Cerebellar cortex (tissue), 1 donor: Measurements from ENCODE around the gene TMEM39A.

Source experiments
- DNase-seq: peaks from one replicate; pipeline ENCODE4 v3.0.0-alpha.2; 2015; ENCODE audit warnings: low spot score

Gene TMEM39A, protein sequence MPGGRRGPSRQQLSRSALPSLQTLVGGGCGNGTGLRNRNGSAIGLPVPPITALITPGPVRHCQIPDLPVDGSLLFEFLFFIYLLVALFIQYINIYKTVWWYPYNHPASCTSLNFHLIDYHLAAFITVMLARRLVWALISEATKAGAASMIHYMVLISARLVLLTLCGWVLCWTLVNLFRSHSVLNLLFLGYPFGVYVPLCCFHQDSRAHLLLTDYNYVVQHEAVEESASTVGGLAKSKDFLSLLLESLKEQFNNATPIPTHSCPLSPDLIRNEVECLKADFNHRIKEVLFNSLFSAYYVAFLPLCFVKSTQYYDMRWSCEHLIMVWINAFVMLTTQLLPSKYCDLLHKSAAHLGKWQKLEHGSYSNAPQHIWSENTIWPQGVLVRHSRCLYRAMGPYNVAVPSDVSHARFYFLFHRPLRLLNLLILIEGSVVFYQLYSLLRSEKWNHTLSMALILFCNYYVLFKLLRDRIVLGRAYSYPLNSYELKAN

DNA sequence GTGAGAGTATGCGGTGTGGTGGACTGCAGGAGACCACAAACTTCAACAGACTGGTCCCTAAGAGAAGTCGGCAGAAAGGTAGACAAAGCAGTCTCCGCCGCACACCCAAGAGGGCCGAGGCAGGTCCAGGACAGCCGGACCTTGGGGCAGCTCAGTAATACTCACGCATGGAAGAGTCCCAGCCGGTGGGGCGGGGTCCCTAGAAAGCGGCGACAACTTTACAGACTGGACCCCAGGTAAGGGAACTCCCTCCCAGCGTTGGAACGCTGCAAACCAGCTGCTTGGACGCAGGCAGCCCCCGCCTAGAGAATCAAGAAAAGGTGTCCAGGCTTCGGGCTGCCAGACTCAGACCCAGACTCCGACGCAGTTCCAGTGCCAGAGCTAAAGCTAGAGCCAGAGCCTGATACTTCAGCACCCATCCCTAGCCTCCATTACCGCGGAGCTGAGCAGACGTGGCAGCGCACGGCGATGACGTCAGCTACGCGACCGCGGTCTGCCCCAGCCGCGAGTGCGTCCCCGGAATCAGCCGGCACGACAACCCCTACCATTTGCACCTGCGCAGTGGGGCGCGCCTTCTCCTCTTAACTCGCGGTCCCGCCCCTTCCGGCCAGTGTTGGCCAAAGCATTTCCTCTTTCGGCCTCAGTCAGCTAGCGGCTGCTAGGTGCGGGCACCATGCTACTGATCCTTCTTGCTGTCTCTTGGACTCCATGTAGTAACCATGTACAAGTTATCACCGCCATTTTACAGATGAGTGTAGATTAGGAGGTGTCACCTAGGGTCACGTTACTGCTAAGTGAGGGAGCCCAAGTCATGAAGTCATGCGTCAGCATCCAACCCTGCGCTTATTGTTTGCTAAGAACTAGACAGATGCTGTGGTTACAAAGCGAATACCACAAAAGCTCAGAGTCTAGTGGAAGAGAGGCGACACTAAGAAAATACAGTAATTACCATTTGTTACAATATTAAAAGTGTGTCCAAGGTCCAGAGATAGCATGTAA lies at the start of gene TMEM39A:
TSS of gene TMEM39A (minus strand) at position 445 of the 999 bp plus-strand sequence. CDS start 1,541 bp downstream, outside the sequence.
- DNase-seq: peak; percentile 99

DNA sequence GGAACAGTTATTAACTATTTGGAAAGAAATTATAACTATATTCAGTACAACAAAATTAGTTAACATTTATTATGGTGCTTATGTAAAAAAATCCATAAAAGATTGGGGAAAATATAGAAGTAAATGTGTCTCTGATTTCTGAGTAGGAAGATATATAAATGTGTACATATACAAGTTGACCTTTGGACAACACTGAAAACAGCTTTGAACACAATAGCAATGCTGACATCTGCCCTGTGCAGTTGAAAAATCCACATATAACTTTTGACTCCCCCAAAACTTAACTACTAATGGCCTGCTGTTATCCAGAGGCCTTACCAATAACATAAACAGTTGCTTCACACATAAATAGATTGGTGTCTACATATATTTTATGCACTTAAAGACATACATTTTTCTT lies 47.3 kb upstream of the TMEM39A start:
- no peak for DNase-seq

DNA sequence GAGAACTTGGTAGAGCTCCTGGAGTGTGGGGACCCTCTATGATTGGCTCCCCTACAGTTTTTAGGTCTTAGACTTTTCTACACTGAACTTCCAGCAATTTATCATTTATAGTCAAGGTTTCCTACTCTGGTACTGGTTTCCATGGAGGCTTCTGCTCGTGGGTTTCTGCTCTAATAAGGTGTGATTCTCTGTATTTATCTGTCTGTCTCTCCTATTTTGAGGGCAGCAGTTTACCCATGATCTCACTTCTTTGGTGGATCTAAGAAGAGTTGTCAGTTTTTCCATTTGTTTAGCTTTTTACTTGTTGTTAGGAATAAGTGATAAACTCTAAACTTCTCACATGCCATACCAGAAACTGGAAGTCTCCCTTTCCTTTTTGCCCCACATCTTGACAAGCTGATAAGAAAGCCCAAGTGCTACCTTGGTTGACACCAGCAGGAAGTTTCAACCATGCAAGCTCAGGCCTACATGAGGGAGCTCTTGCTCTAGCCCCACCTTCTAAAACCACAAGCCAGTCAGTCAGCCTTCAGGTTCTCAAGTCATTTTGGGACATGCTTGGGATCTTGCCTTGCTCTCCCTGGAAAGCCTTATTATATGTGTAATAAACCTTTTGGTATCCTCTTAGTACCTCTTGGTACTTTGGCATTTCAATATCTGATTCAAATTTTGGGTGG lies 44.9 kb upstream of the TMEM39A start:
- no peak for DNase-seq

DNA sequence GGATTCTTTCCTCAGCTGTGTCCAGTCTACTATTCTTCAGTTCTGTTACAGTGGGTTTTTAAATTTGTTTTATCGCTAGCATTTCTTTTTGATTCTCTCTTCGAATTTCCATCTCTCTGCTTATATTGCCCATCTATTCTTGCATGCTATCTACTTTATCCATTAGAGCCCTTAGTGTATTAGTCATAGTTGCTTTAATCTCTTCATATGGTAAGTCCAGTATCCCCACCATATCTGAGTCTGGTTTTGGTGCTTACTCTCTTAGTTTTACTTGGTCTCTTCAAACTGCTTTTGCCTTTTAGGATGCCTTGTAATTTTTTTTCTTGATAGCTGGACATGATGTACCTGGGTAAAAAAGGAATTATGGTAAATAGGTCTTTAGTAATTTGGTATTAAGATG lies 44.0 kb upstream of the TMEM39A start:
- DNase-seq: no peak

DNA sequence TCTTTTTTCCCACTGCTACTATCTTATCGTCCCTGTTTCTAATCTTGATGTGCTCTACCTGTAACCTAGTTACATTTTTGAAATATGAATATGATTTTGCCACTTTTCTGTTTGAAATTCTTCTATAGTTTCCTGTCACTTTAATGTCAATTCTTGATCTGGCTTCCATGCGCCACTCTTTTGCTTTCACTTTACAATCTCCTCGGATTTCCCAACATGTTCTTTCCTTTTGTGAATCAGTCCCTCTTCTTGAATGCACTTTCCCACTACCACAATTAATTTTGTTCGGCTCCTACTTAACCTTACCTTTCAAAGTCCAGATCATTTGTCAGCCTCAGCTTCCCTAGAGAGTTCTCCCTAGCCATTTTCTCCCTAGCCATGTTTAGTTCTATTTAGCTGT lies 43.2 kb upstream of the TMEM39A start:
- DNase-seq: no peak

DNA sequence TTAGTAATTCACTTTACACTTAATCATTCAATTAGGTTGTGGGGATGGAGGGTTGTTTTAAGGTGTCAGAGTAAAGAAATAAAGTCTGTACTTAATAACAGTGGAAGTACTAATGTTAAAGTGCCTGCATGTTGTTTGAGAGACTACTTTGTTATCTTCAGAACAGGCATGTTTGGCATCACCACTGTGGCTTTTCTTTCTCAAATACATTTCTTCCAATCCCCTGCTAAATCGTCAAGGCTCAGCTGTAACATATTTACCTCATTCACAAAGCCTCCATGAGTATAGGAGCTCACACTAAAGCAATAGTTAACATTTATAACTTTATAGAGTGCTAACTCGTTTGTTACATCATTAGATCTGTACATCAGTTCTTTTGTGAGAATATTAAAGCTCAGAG lies 37.5 kb upstream of the TMEM39A start:
- no peak for DNase-seq

DNA sequence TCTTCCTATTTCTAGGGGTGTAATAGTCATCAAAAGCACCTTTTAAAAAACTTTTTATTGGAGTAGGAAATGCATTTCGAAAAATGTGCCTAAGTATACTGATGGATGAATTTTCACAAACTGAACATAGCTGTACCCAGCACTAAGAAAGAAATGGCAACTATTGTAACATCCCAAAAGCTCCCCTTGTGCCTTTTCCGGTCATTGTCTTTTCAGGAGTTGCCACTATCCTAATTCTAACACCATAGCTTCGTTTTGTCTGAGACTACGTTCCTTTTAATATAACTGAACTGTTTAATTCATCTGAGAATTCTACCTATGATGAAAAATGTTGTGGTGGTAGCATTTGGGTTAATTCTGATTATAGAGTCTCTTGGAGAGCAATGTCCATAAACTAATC lies 36.9 kb upstream of the TMEM39A start:
- DNase-seq: no peak

DNA sequence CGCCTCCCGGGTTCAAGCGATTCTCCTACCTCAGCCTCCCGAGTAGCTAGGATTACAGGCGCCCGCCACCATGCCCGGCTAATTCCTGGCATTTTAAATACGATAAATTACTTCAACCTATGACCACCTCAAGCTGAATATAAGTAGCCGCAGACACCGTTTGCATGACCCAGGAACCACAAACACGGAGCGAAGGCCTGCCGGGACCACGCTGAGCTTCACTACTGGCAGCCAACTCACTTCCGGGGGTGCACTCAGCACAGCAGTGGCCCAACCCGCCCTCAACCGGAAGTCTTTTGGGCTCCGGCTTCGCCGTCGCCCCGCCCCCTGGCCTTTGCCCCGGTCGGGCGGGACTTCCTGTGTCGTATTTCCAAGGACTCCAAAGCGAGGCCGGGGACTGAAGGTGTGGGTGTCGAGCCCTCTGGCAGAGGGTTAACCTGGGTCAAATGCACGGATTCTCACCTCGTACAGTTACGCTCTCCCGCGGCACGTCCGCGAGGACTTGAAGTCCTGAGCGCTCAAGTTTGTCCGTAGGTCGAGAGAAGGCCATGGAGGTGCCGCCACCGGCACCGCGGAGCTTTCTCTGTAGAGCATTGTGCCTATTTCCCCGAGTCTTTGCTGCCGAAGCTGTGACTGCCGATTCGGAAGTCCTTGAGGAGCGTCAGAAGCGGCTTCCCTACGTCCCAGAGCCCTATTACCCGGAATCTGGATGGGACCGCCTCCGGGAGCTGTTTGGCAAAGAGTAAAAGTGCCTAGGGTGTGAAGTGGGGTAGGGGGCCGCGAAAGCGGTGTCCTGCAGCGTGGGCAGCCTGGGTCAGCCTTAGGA lies 35.0 kb upstream of the TMEM39A start, which contains the start of gene TIMMDC1:
TSS of gene TIMMDC1 (plus strand) at position 362 of the 826 bp plus-strand sequence. CDS start at position 549, 187 bp downstream.
- DNase-seq: peak; percentile 98

DNA sequence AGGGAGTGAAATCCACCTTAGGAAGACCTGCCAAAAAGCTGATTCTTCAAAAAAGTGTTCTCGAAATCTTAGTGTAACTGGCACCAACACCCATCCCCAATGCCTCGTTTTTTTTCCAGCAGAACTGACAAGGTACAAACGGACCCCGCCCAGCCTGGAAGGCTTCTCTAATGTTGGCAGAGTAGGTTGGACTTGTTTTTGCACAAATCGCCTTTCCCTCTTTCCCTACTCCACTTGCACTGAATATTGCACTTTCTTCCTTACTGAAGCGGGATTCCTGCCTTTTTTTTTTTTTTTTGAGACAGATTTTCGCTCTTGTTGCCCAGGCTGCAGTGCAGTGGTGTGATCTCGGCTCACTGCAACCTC lies 34.4 kb upstream of the TMEM39A start:
- DNase-seq: peak; percentile 33

DNA sequence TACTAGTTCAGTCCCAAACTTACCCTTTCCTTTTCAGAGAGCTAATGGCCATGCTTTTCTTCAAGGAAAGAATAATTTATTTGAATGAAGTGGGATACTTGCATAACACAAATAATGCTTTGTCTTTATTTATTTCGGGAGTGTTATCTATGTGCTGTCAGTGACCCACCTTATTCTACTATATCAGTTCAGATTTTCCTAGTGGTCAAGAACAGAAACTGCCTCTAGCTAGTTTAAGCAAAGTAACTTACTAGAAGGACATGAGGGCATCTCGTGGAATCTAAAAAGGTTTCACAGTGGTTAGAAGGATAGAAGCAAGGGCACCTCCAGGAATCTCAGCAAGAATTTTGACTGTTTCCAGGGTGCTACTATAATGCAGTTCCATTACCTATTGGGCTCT lies 31.2 kb upstream of the TMEM39A start:
- no peak for DNase-seq

DNA sequence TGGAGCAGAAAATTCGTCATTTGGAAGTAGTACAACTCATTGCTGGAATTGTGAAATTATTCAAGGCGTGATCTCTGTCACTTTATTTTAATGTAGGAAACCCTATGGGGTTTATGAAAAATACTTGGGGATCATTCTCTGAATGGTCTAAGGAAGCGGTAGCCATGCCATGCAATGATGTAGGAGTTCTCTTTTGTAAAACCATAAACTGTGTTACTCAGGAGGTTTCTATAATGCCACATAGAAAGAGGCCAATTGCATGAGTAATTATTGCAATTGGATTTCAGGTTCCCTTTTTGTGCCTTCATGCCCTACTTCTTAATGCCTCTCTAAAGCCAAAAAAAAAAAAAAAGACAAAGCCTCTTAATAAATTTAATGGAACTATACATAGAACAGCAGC lies 29.4 kb upstream of the TMEM39A start:
- no peak for DNase-seq

DNA sequence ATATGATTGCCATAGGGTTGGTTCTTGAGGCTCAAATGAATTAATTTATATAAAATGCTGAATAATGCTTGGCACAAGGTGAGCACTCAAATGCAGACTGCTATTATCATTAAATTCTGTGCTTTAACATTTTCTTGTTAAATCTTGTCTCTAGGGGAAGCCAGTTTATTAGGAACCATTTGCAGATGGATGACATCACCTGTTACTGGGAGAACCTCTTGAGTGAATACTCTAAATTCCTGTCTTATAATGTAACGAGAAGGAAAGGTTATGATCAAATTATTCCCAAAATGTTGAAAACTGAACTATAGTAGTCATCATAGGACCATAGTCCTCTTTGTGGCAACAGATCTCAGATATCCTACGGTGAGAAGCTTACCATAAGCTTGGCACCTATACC lies 28.7 kb upstream of the TMEM39A start:
- DNase-seq: no peak

DNA sequence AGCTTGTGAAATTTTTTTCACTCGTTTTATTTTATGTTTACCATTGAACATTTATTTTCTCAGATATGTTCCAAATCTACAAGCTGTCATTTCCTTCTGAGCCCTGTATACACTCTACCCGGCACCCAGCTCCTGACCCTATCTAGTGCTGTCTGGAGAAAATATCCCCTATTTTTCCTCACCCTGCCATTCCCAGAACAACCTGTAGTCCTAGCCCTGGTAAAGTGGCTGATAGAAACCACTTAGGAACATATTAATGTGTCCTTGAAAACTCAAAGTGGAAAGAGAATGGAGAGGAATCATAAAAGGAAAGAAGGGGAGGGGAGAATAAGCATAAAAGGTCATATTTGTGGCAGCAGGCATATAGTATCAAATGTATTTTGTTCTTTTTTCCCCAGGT lies 26.7 kb upstream of the TMEM39A start:
- no peak for DNase-seq

DNA sequence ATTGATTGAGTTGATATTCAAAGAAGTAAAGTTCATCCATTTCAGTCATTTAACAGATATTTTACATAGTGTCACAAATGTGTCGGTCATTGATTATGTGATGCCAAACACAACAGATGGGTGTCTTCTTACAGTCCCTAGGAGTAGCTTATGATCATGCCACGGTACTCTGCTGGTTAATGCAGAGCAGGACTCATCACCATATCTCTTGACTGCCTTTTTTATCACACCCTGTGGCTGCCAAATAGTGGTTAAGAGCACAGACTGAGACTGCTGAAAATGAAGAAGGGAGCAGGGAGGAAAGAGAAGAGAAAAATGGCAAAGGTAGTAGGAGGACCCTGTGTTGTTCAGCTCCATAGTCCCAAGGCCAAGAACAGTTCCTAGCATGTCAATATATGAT lies 22.1 kb upstream of the TMEM39A start:
- DNase-seq: no peak

DNA sequence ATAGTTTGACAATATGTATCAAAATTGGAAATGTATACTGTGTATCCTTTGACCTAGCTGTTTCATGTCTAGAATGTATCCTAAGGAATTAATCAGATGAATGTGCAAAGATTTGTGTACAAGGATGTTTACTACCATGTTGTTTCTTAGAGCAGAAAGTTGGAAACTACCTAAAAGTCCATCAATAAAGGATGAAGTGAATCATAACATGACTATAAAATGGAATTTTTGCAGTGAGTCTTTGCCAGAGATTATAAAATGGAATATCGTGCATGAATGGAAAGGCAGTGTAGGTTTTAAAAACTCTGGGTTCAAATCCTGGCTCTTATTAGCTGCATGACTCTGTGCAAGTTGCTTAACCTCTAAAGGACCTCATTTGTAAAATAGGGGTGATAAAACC lies 19.7 kb upstream of the TMEM39A start:
- DNase-seq: no peak

DNA sequence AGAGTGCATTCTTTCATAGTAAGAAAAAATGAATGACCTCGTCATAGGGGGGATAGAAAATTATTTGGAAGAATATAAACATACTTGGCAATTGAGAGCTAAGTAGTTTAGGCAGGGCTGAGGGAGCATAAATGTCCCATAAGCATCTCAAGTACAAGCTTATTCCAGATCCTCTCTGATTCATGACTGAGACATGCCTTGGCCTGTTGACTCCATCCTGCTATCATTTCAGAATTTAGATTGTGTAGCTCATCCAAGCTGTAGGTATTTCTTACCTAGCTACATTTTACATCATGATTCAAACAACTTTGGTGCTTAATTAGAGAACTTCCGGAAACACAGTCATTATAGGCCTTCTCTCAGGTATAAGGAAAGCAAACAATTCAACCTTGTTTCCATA lies 17.7 kb upstream of the TMEM39A start:
- no peak for DNase-seq

DNA sequence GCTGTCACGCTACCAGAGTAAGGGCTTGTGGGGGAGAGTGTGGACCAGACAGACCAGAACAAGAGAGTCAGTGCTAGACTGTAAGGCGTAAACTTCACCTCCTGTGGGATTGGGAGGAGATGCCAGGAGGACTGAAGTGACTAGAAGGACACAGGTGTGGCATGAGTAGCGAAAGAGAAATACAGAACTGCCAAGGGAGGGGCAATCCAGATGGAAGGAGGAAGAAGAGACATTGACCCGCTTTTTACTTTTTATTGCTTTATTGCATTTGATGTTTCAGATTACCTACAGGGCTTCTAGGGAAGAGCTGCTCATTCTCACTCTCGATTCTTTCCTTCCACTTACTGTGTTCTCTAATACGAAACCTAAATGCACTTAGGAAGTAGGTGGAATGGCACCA lies 7.5 kb upstream of the TMEM39A start:
- no peak for DNase-seq

DNA sequence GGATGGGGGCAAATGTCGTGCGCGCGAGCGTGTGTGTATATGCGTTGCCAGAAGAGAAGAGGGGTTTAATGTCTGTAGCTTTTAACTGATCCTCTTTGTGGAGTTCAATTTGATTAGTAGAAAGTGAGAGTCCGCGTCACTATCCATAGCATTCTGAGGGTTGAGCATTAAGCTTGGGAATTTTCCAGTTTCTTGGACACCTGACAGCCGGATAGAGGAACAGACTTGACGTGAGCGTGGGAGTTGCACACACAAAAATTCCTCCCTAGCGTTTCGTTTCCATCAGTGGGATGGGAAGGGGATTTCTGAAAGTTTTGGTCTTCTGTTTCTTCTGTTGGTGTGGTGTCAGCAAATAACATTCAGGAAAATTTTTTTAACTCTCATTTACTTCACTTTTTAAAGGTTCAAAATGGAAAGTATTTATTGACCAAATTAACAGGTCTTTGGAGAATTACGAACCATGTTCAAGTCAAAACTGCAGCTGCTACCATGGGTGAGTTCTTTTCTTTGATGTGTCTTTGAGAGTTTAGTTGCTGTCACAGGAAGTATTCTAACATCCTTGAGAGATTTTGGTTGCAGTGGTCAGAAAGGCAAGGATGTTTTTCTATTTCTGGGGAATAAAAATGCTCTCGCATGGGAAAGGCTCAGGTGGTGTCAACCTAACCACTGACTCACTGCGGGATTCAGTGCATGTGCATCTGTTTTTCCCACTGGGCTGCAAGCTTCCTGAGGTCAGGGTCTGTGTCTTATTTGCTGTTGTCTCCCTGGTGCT lies 6.2 kb upstream of the TMEM39A start:
- peak; percentile 41 for DNase-seq

DNA sequence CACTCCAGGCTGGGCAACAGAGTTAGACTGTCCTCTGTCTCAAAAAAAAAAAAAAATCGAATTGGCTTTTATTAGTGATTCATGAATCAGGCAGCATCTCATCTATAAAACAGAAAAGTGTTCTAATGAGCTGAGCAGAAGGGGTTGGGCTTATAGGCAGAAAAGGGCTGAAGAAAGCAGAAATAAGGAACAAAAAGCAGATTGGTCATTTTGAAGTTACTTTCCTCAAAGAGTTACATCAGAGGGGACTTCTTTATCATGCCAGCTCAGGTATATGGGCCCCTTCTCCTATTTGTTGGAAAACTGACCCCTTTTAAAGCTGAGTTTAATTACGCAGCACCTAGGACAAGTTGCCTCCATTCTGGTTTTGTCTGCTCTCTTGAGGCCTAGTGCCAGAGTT lies 4.6 kb upstream of the TMEM39A start:
- DNase-seq: peak; percentile 17

DNA sequence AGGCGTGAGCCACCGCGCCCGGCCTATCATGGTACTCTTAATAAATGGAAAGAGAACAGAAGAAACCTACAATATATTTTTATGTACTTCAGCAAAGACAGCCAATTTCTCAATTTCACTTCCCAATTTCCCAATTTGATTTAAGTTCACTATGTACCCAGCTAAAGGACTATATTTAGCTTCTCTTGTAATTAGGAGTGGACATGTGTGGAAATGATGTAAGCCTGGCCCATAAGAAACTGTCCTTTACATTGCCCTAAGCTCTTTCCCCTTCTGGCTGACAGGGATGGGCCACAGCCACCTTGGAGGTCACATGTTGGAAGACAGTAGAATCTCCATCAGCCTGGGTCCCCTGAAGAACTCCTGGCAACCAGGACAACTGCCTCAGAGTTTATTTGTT lies 6.2 kb downstream of the TMEM39A start:
- no peak for DNase-seq
